HG02840 (cell line): ENCODE results near the gene ASAP3.
"Not testable (repeated sequence)": the region's sequence is repeated elsewhere in the genome, so short reads cannot be mapped to it uniquely, and the experiment has no call there.

Experiments
- ATAC-seq: cut with Tn5 transposase; IDR thresholded peaks from one replicate; pipeline ENCODE4 v1.9.1; 2021; ENCODE audit warnings: mild to moderate bottlenecking, moderate library complexity, moderate number of reproducible peaks; ENCODE audit not compliant: unreplicated experiment, low FRiP score

The ASAP3 gene

DNA sequence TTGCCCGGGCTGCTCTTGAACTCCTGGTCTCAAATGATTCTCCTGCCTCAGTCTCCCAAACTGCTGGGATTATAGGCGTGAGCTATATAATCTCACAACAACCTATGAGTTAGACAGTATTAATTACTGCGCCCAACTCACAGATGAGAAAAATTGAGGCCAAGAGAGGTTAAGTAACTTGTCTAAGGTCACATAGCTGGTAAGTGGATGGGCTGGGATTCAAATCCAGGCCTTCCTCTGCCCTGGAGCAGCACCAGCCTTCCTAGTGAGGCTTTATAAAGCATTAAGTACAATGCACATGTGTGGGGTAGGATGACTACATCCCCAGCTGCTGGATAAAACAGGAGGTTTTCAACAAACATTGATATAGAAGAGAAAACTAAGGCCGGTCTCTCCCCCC lies 31.9 kb upstream of the ASAP3 start:
- no peak for ATAC-seq

DNA sequence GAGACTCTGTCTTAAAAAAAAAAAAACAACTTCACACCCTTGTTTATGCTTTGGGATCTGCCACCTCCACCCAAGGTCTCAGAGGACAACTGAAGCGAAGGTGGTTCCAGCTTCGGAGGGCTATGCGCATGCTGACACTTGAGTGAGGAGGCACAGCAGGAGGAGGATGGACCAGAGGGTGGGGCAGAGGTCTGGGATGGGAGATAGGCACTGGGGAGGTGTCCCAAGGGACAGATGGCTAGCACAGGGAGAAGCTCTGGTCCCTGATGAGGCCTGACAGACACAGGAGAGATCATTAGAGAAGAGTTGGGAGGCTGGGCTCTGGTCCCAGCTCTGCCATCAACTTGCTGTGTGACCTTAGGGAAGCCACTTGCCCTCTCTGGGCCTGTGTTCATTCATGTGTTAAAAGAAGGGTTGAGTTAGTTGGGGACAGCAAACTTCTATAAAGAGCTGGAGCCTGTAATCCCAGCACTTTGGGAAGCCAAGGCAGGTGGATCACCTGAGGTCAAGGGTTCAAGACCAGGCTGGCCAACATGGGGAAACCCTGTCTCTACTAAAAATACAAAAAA lies 30.2 kb upstream of the ASAP3 start:
- ATAC-seq: no peak

- no peak for ATAC-seq
These were observed 25.9 kb upstream of the ASAP3 start for GRCh38 chr1:23509896-23510295.

DNA sequence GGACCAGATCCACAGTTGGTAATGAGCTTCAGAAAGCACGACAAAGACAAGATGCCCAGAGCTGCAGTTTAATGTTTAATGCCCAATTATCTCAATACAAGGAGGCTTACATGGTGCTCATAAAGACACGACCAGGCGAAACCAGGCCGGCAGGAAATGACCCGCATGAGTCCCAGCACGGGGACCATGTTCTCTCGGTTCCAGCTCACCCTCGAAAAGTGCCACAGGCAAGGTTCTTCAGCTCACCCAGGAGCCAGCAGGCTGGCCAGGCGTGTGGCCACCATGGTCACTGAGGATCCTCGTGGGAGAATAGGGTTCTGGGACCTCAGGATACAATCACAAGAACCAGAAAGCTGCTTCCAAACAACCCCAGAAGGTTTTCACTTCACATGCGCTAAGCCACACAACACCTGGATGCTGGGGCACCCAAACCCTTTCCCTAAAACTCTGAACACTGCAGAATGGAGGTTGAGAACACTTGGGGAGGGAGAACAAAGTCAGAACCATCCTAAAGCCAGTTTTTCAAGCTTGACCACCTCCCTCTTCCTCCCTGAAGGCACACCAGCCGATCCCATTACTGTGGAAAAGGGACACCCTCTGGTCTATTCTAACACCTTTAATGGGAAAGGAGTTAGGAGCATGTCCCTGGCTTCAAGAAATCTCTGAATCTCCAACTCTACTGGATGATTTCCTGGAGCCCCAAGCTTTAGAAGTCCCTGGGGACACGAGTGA lies 22.6 kb upstream of the ASAP3 start:
- ATAC-seq: no peak

- no peak for ATAC-seq
These were observed 21.9 kb upstream of the ASAP3 start for GRCh38 chr1:23505851-23506250.

- not testable (repeated sequence) for ATAC-seq
These were observed 20.2 kb upstream of the ASAP3 start for GRCh38 chr1:23504156-23504555.

GRCh38 chr1:23502951-23503350 lies 19.0 kb upstream of the ASAP3 start:
- no peak for ATAC-seq

DNA sequence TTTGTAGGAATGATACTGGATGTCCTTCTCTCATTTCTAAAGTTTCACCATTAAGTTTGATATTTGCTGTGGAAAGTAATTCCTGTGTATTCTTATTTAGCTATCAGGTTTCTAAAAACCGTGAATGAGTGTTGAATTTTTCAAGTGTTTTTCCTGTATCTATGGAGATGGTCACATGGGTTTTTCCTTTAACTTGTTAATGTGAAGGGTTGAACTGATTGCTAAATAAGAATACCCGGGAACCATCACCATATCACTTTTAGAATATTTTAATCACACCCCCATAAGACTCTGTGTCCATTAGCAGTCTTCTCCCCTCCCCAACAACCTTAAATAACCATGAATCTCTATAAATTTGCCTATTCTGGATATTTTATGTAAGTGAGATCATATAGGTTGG lies 16.5 kb upstream of the ASAP3 start:
- no peak for ATAC-seq

- ATAC-seq: no peak
These were observed 13.9 kb upstream of the ASAP3 start for GRCh38 chr1:23497777-23498439.

- ATAC-seq: no peak
These were observed 12.7 kb upstream of the ASAP3 start for GRCh38 chr1:23496490-23497181.

GRCh38 chr1:23494836-23495235 lies 10.9 kb upstream of the ASAP3 start:
- not testable (repeated sequence) for ATAC-seq

GRCh38 chr1:23492776-23493175 lies 8.8 kb upstream of the ASAP3 start:
- ATAC-seq: not testable (repeated sequence)

- no peak for ATAC-seq
These were observed 8.2 kb upstream of the ASAP3 start for GRCh38 chr1:23492132-23492720.

DNA sequence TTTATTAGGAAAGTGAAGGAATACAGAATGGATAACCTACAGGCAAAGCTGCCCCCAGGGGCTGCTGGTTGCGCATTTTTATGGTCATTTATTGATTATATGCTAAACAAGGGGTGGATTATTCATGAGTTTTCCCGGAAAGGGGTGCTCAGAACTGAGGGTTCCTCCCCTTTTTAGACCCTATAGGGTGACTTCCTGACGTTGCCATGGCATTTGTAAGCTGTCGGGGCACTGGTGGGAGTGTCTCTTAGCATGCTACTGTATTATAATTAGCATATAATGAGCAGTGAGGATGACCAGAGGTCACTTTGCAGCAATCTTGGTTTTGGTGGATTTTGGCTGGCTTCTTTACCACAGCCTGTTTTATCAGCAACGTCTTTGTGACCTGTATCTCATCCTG lies 5.9 kb upstream of the ASAP3 start:
- no peak for ATAC-seq

DNA sequence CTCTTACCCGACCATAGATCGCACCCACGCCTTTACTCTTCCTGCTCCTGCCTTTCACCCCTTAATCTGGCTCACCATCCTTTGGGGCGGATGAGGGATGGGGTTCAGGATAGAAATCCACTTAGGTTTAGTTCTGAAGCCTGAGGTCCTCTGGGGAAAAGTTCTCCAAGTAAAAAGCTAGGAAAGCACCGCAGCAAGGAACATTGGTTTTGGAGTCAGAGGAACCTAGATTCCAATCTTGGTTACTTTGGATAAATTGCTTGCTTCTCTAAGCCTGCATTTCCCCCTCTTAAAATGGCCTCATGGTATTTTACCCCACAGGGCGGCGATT lies 988 bp upstream of the ASAP3 start:
- ATAC-seq: no peak

GRCh38 chr1:23484253-23485001 lies 448 bp upstream of the ASAP3 start:
- no peak for ATAC-seq

DNA sequence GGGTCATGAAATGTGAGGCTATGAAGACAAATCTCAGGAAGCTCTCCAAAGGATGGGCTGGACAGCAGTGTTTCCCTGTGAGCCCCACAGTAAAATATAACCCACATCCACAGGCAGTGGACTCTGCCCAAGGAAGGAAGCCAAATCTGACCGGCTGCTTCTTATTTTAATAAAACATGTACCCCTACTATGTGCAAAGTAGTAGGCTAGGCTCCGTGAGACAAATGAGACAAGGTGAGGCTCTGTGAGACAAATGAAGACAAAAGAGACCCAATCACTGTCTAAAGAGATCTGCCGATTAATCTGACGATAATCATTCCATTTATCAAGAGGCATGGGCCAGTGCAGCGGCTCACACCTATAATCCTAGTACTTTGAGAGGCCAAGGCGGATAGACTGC lies 2.1 kb downstream of the ASAP3 start:
- no peak for ATAC-seq

GRCh38 chr1:23481026-23481597 lies 2.9 kb downstream of the ASAP3 start:
- no peak for ATAC-seq

DNA sequence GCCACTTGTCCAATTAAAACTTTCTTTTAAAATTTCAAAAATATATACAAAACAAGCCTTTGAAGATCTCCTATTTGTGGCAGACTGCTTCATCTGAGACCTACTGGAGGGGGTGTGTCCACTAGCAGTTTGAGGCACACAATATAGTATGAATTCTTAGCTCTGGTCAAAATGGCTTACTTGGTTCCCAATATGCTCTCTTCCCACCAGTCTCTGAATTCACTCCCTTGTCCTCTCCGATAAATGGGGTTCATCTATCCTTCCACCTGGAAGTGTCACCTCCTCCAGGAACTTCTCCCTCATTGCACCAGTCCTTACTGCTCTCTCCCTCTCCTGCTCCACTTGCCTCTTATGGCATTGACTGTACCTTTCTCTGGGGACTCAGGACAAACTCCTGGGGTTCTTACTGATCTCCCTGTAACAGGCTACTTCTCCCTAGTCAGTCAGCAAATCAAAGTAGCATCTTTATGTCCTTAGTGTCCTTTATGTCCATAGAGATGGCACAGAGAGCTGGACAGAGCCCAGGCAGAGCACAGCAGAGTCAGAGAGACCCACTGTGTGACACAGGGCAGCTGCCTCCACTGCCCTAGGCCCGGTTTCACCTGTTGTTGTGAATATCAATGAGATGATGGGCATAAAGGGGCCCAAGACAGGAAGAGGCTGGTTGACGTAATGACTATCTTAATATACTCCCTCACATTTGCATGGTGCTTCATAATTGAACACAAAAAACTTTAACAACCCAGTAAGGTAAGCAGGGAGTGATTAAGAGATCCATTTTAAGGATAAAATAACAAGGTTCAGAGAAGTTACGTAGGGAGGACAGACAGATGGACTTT lies 3.6 kb downstream of the ASAP3 start:
- ATAC-seq: no peak
